Activated T-cell treated with anti-CD3 and anti-CD28 coated beads for 24 hours (primary cell): ENCODE data around the gene IPO8.
A peak's percentile ranks its signal among the peaks of the same experiment; 100 is the strongest.

Experiments
- DNase-seq: peaks from one replicate; pipeline ENCODE4 v3.0.0-alpha.2; 2020; ENCODE audit warnings: low read depth

Gene IPO8

GRCh38 chr12:30695199-30696102 lies at the start of gene IPO8:
Gene IPO8 (minus strand): TSS chr12:30695869. CDS start chr12:30695647, 222 bp downstream.
- peak; percentile 80 for DNase-seq

GRCh38 chr12:30744321-30744720 lies 48.7 kb upstream of the IPO8 start:
- no peak for DNase-seq

- no peak for DNase-seq
Measured at GRCh38 chr12:30740274-30740673, 44.6 kb upstream of the IPO8 start.

GRCh38 chr12:30739020-30739419 lies 43.4 kb upstream of the IPO8 start:
- DNase-seq: no peak

- DNase-seq: no peak
Measured at GRCh38 chr12:30732954-30733637, 37.4 kb upstream of the IPO8 start.

- no peak for DNase-seq
Measured at GRCh38 chr12:30730011-30730410, 34.3 kb upstream of the IPO8 start.

GRCh38 chr12:30729547-30729946 lies 33.9 kb upstream of the IPO8 start:
- no peak for DNase-seq

GRCh38 chr12:30726647-30727046 lies 31.0 kb upstream of the IPO8 start:
- no peak for DNase-seq

GRCh38 chr12:30725739-30726138 lies 30.1 kb upstream of the IPO8 start:
- DNase-seq: no peak

- DNase-seq: no peak
Measured at GRCh38 chr12:30719060-30719459, 23.4 kb upstream of the IPO8 start.

- no peak for DNase-seq
Measured at GRCh38 chr12:30707613-30708342, 12.1 kb upstream of the IPO8 start.

GRCh38 chr12:30706476-30706875 lies 10.8 kb upstream of the IPO8 start:
- no peak for DNase-seq

- DNase-seq: no peak
Measured at GRCh38 chr12:30701056-30701455, 5.4 kb upstream of the IPO8 start.

- DNase-seq: no peak
Measured at GRCh38 chr12:30700216-30700900, 4.7 kb upstream of the IPO8 start.

GRCh38 chr12:30698346-30698745 lies 2.7 kb upstream of the IPO8 start:
- DNase-seq: no peak

- DNase-seq: no peak
Measured at GRCh38 chr12:30696943-30697342, 1.3 kb upstream of the IPO8 start.

GRCh38 chr12:30696486-30696885 lies 817 bp upstream of the IPO8 start:
- DNase-seq: no peak

GRCh38 chr12:30696103-30696408 lies 387 bp upstream of the IPO8 start:
- DNase-seq: no peak

GRCh38 chr12:30694412-30695198 lies 1.1 kb downstream of the IPO8 start:
- DNase-seq: no peak

- DNase-seq: no peak
Measured at GRCh38 chr12:30692470-30692869, 3.2 kb downstream of the IPO8 start.

- no peak for DNase-seq
Measured at GRCh38 chr12:30691122-30691879, 4.4 kb downstream of the IPO8 start.
